ENCODE data around the gene SDHAF4.

Gene SDHAF4

DNA sequence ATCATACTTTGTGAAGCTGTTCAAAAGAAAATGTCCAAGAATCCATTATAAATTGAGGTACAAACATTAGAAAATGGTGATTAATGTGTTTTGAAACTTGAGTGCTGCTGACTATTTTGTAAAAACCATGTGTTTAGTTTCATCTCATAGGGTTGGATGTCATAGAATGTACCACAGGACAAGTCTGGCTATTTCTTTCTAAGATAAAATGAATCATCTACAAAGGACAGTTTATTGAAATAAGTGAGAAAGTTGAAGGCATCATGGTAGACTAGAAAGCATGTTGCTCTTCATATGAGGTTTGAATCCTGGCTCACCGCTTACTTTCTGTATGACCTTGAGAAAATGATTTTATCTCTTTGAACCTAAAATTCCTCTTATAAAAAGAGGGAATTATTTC lies 71.7 kb downstream of the SDHAF4 start:
- H3K4me3 ChIP-seq (ENCODE audit: low read depth, low read length): no peak overlapping the region
- TF ChIP-seq, protein P1, sequence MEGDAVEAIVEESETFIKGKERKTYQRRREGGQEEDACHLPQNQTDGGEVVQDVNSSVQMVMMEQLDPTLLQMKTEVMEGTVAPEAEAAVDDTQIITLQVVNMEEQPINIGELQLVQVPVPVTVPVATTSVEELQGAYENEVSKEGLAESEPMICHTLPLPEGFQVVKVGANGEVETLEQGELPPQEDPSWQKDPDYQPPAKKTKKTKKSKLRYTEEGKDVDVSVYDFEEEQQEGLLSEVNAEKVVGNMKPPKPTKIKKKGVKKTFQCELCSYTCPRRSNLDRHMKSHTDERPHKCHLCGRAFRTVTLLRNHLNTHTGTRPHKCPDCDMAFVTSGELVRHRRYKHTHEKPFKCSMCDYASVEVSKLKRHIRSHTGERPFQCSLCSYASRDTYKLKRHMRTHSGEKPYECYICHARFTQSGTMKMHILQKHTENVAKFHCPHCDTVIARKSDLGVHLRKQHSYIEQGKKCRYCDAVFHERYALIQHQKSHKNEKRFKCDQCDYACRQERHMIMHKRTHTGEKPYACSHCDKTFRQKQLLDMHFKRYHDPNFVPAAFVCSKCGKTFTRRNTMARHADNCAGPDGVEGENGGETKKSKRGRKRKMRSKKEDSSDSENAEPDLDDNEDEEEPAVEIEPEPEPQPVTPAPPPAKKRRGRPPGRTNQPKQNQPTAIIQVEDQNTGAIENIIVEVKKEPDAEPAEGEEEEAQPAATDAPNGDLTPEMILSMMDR (IDR thresholded peaks at IDR 0.05; ENCODE audit: borderline replicate concordance, insufficient read depth, low read depth, low read length): no peak
